HepG2 (cell line): Measurements from ENCODE around the gene TRIM72. TPM values are rescaled to one million over a fixed set of nuclear protein-coding genes. Genes with fewer than 3 reads are reported as not detected.

Source experiments
- AGO2 ChIP-seq: fragments of 200-400 bp; formaldehyde crosslinking; optimal IDR thresholded peaks from 2 replicates; pipeline ENCODE3; 2017; ENCODE audit warnings: mild to moderate bottlenecking, low read depth, low read length, moderate library complexity
- CREM ChIP-seq, 2 experiments: sonication (generic) in 1 of 2; formaldehyde crosslinking in 1 of 2; IDR thresholded peaks; 2 replicates each; pipeline versions ENCODE4 v1.4.0 to v1.6.1; 2016 to 2020; ENCODE audit warnings: antibody characterized with exemption in 1 of 2, mild to moderate bottlenecking in 1 of 2, missing genetic modification reagents in 1 of 2
- FUBP1 ChIP-seq: sonication (generic); formaldehyde crosslinking; IDR thresholded peaks from 2 replicates; pipeline ENCODE4 v1.5.1; 2020; ENCODE audit warnings: missing genetic modification reagents, mild to moderate bottlenecking, borderline replicate concordance
- GABPB1 ChIP-seq: IDR thresholded peaks from 2 replicates; pipeline ENCODE4 v1.6.1; 2016; ENCODE audit warnings: mild to moderate bottlenecking, missing genetic modification reagents, moderate library complexity, missing compliant biosample characterization
- HNRNPH1 ChIP-seq: fragments of 200-400 bp; formaldehyde crosslinking; optimal IDR thresholded peaks from 2 replicates; pipeline ENCODE3; 2017; ENCODE audit warnings: mild to moderate bottlenecking, low read depth, low read length
- IRF2 ChIP-seq: IDR thresholded peaks from 2 replicates; pipeline ENCODE4 v1.6.1; 2018; ENCODE audit warnings: missing genetic modification reagents, missing compliant biosample characterization
- KMT2B ChIP-seq: IDR thresholded peaks from 2 replicates; pipeline ENCODE4 v1.6.1; 2016; ENCODE audit warnings: missing genetic modification reagents, missing compliant biosample characterization
- MTF2 ChIP-seq: sonication (generic); formaldehyde crosslinking; IDR thresholded peaks from 2 replicates; pipeline ENCODE4 v1.5.0; 2020; ENCODE audit warnings: missing genetic modification reagents, borderline replicate concordance
- NPAS2 ChIP-seq: sonication (generic); formaldehyde crosslinking; IDR thresholded peaks from 2 replicates; pipeline ENCODE4 v1.8.0; 2022; ENCODE audit warnings: mild to moderate bottlenecking, missing genetic modification reagents, borderline replicate concordance
- PATZ1 ChIP-seq: sonication (generic); formaldehyde crosslinking; IDR thresholded peaks from 2 replicates; pipeline ENCODE4 v1.4.0; 2020; ENCODE audit warnings: missing genetic modification reagents
- RARG ChIP-seq: sonication (generic); formaldehyde crosslinking; IDR thresholded peaks from 2 replicates; pipeline ENCODE4 v1.4.0; 2020; ENCODE audit warnings: low read depth, mild to moderate bottlenecking, missing genetic modification reagents
- RCOR2 ChIP-seq: IDR thresholded peaks from 2 replicates; pipeline ENCODE4 v1.6.1; 2016; ENCODE audit warnings: missing biosample characterization, missing genetic modification reagents
- SRSF4 ChIP-seq: fragments of 200-400 bp; formaldehyde crosslinking; IDR thresholded peaks from one replicate; pipeline ENCODE4 v1.6.1; 2018; ENCODE audit warnings: mild to moderate bottlenecking, low read depth, low read length, moderate library complexity; ENCODE audit not compliant: poor library complexity, severe bottlenecking
- TGIF2 ChIP-seq: IDR thresholded peaks from 2 replicates; pipeline ENCODE4 v1.6.1; 2016; ENCODE audit warnings: control low read depth, missing compliant biosample characterization
- THAP11 ChIP-seq: IDR thresholded peaks from 2 replicates; pipeline ENCODE4 v1.6.1; 2016; ENCODE audit warnings: missing biosample characterization, missing genetic modification reagents
- THAP8 ChIP-seq: sonication (generic); formaldehyde crosslinking; IDR thresholded peaks from 2 replicates; pipeline ENCODE4 v1.5.1; 2020; ENCODE audit warnings: missing genetic modification reagents, mild to moderate bottlenecking, borderline replicate concordance
- U2AF1 ChIP-seq: fragments of 200-400 bp; formaldehyde crosslinking; optimal IDR thresholded peaks from 2 replicates; pipeline ENCODE3; 2017; ENCODE audit warnings: mild to moderate bottlenecking, low read depth, low read length
- XBP1 ChIP-seq: sonication (generic); formaldehyde crosslinking; IDR thresholded peaks from 2 replicates; pipeline ENCODE4 v1.5.0; 2020; ENCODE audit warnings: missing genetic modification reagents
- ZBTB39 ChIP-seq: sonication (generic); formaldehyde crosslinking; IDR thresholded peaks from 2 replicates; pipeline ENCODE4 v1.5.0; 2020; ENCODE audit warnings: missing genetic modification reagents
- ZNF12 ChIP-seq: sonication (generic); formaldehyde crosslinking; IDR thresholded peaks from 2 replicates; pipeline ENCODE4 v1.5.0; 2020; ENCODE audit warnings: missing genetic modification reagents
- ZNF251 ChIP-seq: sonication (generic); formaldehyde crosslinking; IDR thresholded peaks from 2 replicates; pipeline ENCODE4 v1.9.0; 2021; ENCODE audit warnings: mild to moderate bottlenecking, missing genetic modification reagents
- ZNF790 ChIP-seq: sonication (generic); formaldehyde crosslinking; IDR thresholded peaks from 2 replicates; pipeline ENCODE4 v1.8.0; 2022; ENCODE audit warnings: missing genetic modification reagents, mild to moderate bottlenecking, borderline replicate concordance
- ZNF883 ChIP-seq: sonication (generic); formaldehyde crosslinking; IDR thresholded peaks from 2 replicates; pipeline ENCODE4 v1.5.1; 2020; ENCODE audit warnings: mild to moderate bottlenecking, missing genetic modification reagents; ENCODE audit errors: not compliant biosample characterization
- polyA plus RNA-seq, 8 experiments: library from polyadenylated mRNA; depleted of rRNA in 3 of 8; stranded (reverse) in 7 of 8; unstranded in 1 of 8; fragments of >200 nt; fragmentation: Illumina TruSeq in 4 of 8; extraction: Trizol in 4 of 8; gene quantifications; 2 replicates each; pipeline versions ENCODE4 v1.2.1 to v1.2.3, GENCODE V29; 2011 to 2016; ENCODE audit warnings: low read depth in 4 of 8, missing spikeins in 1 of 8, mixed read lengths in 1 of 8; ENCODE audit not compliant: insufficient read depth in 1 of 8
- total RNA-seq, 5 experiments: library from RNA; depleted of rRNA; stranded (reverse); fragments of >200 nt; fragmentation: Illumina TruSeq; extraction: Trizol; gene quantifications; 2 replicates each; pipeline ENCODE4 v1.2.3, GENCODE V29; 2016; ENCODE audit warnings: low read depth in 1 of 5

The TRIM72 gene
- total and polyA plus RNA-seq, 2 of the 13 experiments (the other 11 are each of a cell fraction or from before 2014, with no cell fraction given): not detected

- TF ChIP-seq RARG (CRISPR knock-in tag) (0 out of 2 replicates have a peak, but pooled peaks have one; percentile 79), PATZ1 (peak; percentile 57), THAP11 (CRISPR knock-in tag) (peak; percentile 83), KMT2B (CRISPR knock-in tag) (peak; percentile 70), THAP8 (CRISPR knock-in tag) (no peak; the same call in 1 of the 2 replicates), ZNF790 (CRISPR knock-in tag) (peak; percentile 89; the same call in 1 of the 2 replicates), RCOR2 (CRISPR knock-in tag) (no peak), TGIF2 (peak; percentile 89), IRF2 (no peak; the same call in 1 of the 2 replicates), MTF2 (CRISPR knock-in tag) (no peak; the same call in 1 of the 2 replicates), ZNF251 (CRISPR knock-in tag) (no peak), CREM (IDR thresholded peaks at IDR 0.05) (peak; percentile 75), CREM (CRISPR knock-in tag; IDR thresholded peaks at IDR 0.05) (peak; percentile 58; the same call in 1 of the 2 replicates), SRSF4 (peak; percentile 89), NPAS2 (no peak), AGO2 (no peak), HNRNPH1 (no peak), FUBP1 (CRISPR knock-in tag) (no peak; the same call in 1 of the 2 replicates), ZNF12 (CRISPR knock-in tag) (peak; percentile 77; the same call in 1 of the 2 replicates), GABPB1 (CRISPR knock-in tag) (peak; percentile 66), U2AF1 (peak; percentile 99), ZNF883 (CRISPR knock-in tag) (peak; percentile 93), XBP1 (CRISPR knock-in tag) (0 out of 2 replicates have a peak, but pooled peaks have one; percentile 53), ZBTB39 (peak; percentile 91)
These were observed 34.0 kb upstream of the TRIM72 start, which contains the start of gene FUS (continued) for GRCh38 chr16:31179747-31180459.
